GM12878 (cell line): ENCODE measurements around the gene SCUBE3. TPM values are rescaled to one million over a fixed set of nuclear protein-coding genes. Genes with fewer than 3 reads are reported as not detected.

Experiments used
- ATAC-seq: fragments of 200-7000 bp; cut with Tn5 transposase; 3 replicates; pipeline ENCODE4 v1.9.1; 2020; ENCODE audit warnings: mild to moderate bottlenecking, moderate library complexity
- BruUV-seq: library from RNA; stranded (reverse); fragments of 400-500 nt; replicated peaks from 2 replicates; lab custom pipeline; 2021; lab: Mats Ljungman, UMichigan
- CTCF ChIA-PET: fragments of 300-600 bp; sonication (Branson Sonifier 250); formaldehyde crosslinking; extraction: SDS; loops from one replicate; lab custom pipeline; 2021; ENCODE audit warnings: inconsistent platforms; lab: Yijun Ruan, JAX
- POLR2A ChIA-PET: fragments of 350-600 bp; formaldehyde crosslinking; extraction: SDS; loops from one replicate; lab custom pipeline; 2021; ENCODE audit warnings: inconsistent platforms; lab: Charles Lee
- RAD21 ChIA-PET: fragments of 300-600 bp; sonication (Branson Sonifier 250); formaldehyde crosslinking; loops from one replicate; lab custom pipeline; 2023; ENCODE audit warnings: antibody characterized with exemption; ENCODE audit not compliant: unreplicated experiment; lab: Charles Lee
- SMC1A ChIA-PET: fragments of 300-600 bp; sonication (Branson Sonifier 250); formaldehyde crosslinking; loops from one replicate; lab custom pipeline; 2023; ENCODE audit not compliant: unreplicated experiment, uncharacterized antibody; lab: Charles Lee
- DNase-seq: peaks from one replicate; pipeline ENCODE4 v3.0.0-alpha.2; 2011; ENCODE audit warnings: low read depth, low spot score
- FAIRE-seq: peaks from 3 replicates; lab custom pipeline; 2011; peaks lifted over from hg19 to GRCh38; lab: Jason Lieb, UNC
- H2AFZ ChIP-seq: 2 replicates; pipeline ENCODE4 v1.6.0; 2011; ENCODE audit warnings: low read depth, low read length, control low read depth; ENCODE audit not compliant: control insufficient read depth
- H3K27ac ChIP-seq: 2 replicates; pipeline ENCODE4 v1.5.1; 2011; ENCODE audit warnings: control low read depth; ENCODE audit not compliant: control insufficient read depth, insufficient read depth
- H3K27me3 ChIP-seq, 2 experiments: replicated peaks in 1 of 2; 2 replicates each; pipeline versions ENCODE4 v1.6.0 to v1.6.1; 2011; ENCODE audit warnings: low read length in 1 of 2; ENCODE audit not compliant: control insufficient read depth in 2 of 2, insufficient read depth in 2 of 2
- H3K36me3 ChIP-seq, 2 experiments: 2 replicates each; pipeline ENCODE4 v1.5.1; 2011; ENCODE audit warnings: low read length in 1 of 2; ENCODE audit not compliant: control insufficient read depth in 2 of 2, insufficient read depth in 2 of 2
- H3K4me1 ChIP-seq: 2 replicates; pipeline ENCODE4 v1.6.1; 2011; ENCODE audit warnings: mild to moderate bottlenecking, low read length, moderate library complexity, mixed read lengths; ENCODE audit not compliant: control insufficient read depth, insufficient read depth
- H3K4me2 ChIP-seq: 2 replicates; pipeline ENCODE4 v1.6.0; 2011; ENCODE audit warnings: control low read depth; ENCODE audit not compliant: control insufficient read depth, insufficient read depth
- H3K4me3 ChIP-seq: fragments of 200-600 bp; sonication (generic); 2 replicates; pipeline ENCODE4 v1.5.1; 2016
- H3K79me2 ChIP-seq: 2 replicates; pipeline ENCODE4 v1.6.0; 2011; ENCODE audit warnings: low read length; ENCODE audit not compliant: control insufficient read depth, insufficient read depth
- H3K9ac ChIP-seq: 2 replicates; pipeline ENCODE4 v1.8.0; 2011; ENCODE audit warnings: low read length, control low read depth, mixed read lengths; ENCODE audit not compliant: control insufficient read depth, insufficient read depth
- H3K9me3 ChIP-seq: replicated peaks from 3 replicates; pipeline ENCODE4 v1.5.1; 2011; ENCODE audit warnings: mild to moderate bottlenecking, low read length; ENCODE audit not compliant: control insufficient read depth, insufficient read depth
- H4K20me1 ChIP-seq: 2 replicates; pipeline ENCODE4 v1.6.0; 2011; ENCODE audit not compliant: control insufficient read depth, insufficient read depth
- BRCA1 ChIP-seq: IDR thresholded peaks from 2 replicates; pipeline ENCODE4 v1.6.1; 2011; ENCODE audit warnings: low read depth, low read length, improper control_type of control experiment
- GATAD2B ChIP-seq: fragments of 450-650 bp; conservative IDR thresholded peaks from 2 replicates; pipeline ENCODE4 v1.6.1; 2017; ENCODE audit warnings: low read depth, mild to moderate bottlenecking, moderate library complexity
- MEF2B ChIP-seq: fragments of 450-650 bp; IDR thresholded peaks from 2 replicates; pipeline ENCODE4 v1.6.1; 2018; ENCODE audit warnings: mild to moderate bottlenecking, moderate library complexity; ENCODE audit not compliant: partially characterized antibody, poor library complexity, severe bottlenecking
- POU2F2 ChIP-seq: IDR thresholded peaks from 3 replicates; pipeline ENCODE4 v1.6.1; 2011; ENCODE audit warnings: low read depth, mild to moderate bottlenecking, low read length, borderline replicate concordance
- SIN3A ChIP-seq: IDR thresholded peaks from 2 replicates; pipeline ENCODE4 v1.6.1; 2012; ENCODE audit warnings: low read depth, low read length, improper control_type of control experiment
- SMC3 ChIP-seq: IDR thresholded peaks from 2 replicates; pipeline ENCODE4 v1.6.1; 2011; ENCODE audit warnings: low read length, improper control_type of control experiment, borderline replicate concordance
- SREBF2 ChIP-seq: IDR thresholded peaks from 2 replicates; pipeline ENCODE4 v1.6.1; 2012; ENCODE audit warnings: mild to moderate bottlenecking, low read length
- YBX1 ChIP-seq: fragments of 450-650 bp; IDR thresholded peaks from 2 replicates; pipeline ENCODE4 v1.6.1; 2016; ENCODE audit warnings: antibody characterized with exemption
- ZNF207 ChIP-seq: fragments of 450-650 bp; IDR thresholded peaks from 2 replicates; pipeline ENCODE4 v1.6.1; 2014; ENCODE audit warnings: antibody characterized with exemption, mild to moderate bottlenecking, borderline replicate concordance
- in situ Hi-C: fragments of 300-500 bp; cut with MboI; formaldehyde crosslinking; loops from 9 replicates; pipeline ENCODE4 v1.14.3; 2018; ENCODE audit warnings: mixed read lengths
- intact Hi-C: fragments of 100-400 bp; cut with micrococcal nuclease; formaldehyde crosslinking; loops from one replicate; pipeline ENCODE4 v1.14.2; 2022; ENCODE audit not compliant: unreplicated experiment
- polyA plus RNA-seq, 11 experiments: library from polyadenylated mRNA; depleted of rRNA in 4 of 11; unstranded in 6 of 11; stranded (reverse) in 5 of 11; fragments of >200 nt; fragmentation: Nextera tagmentation in 4 of 11; fragmentation: Illumina TruSeq in 1 of 11; extraction: Ambion mirVana in 4 of 11; extraction: Trizol in 1 of 11; gene quantifications; 1 replicate in 1 of 11; 2 replicates in 10 of 11; pipeline versions ENCODE4 v1.2.1 to v1.2.3, GENCODE V29; 2011 to 2016; ENCODE audit warnings: inconsistent platforms in 2 of 11, missing spikeins in 2 of 11, low read depth in 1 of 11
- total RNA-seq, 4 experiments: library from RNA; depleted of rRNA in 3 of 4; stranded (reverse); fragments of >200 nt in 3 of 4; fragmentation: Illumina TruSeq in 1 of 4; extraction: Trizol in 1 of 4; gene quantifications; 2 replicates each; pipeline versions ENCODE4 v1.2.1 to v1.2.3, GENCODE V29; 2013 to 2021
- TF ChIP-seq, protein P1 (sequence below): fragments of 450-650 bp; formaldehyde crosslinking; IDR thresholded peaks from 2 replicates; pipeline ENCODE4 v1.5.0; 2022; ENCODE audit warnings: mild to moderate bottlenecking, missing genetic modification characterization
- TF ChIP-seq, protein P2 (sequence below): fragments of 450-650 bp; IDR thresholded peaks from 2 replicates; pipeline ENCODE4 v1.6.1; 2017; ENCODE audit warnings: borderline replicate concordance
- TF ChIP-seq, protein P3 (sequence below): fragments of 450-650 bp; IDR thresholded peaks from 2 replicates; pipeline ENCODE4 v1.6.1; 2014; ENCODE audit warnings: mild to moderate bottlenecking
- TF ChIP-seq, protein P4 (sequence below): fragments of 450-650 bp; conservative IDR thresholded peaks from 2 replicates; pipeline ENCODE4 v1.6.1; 2017; ENCODE audit warnings: mild to moderate bottlenecking, moderate library complexity

Gene SCUBE3
- total and polyA plus RNA-seq, 10 of the 15 experiments (the other 5 are each of a cell fraction or from before 2014, with no cell fraction given), result under 0.01 to 0.20 (median 0.07) TPM; not detected in 4

DNA sequence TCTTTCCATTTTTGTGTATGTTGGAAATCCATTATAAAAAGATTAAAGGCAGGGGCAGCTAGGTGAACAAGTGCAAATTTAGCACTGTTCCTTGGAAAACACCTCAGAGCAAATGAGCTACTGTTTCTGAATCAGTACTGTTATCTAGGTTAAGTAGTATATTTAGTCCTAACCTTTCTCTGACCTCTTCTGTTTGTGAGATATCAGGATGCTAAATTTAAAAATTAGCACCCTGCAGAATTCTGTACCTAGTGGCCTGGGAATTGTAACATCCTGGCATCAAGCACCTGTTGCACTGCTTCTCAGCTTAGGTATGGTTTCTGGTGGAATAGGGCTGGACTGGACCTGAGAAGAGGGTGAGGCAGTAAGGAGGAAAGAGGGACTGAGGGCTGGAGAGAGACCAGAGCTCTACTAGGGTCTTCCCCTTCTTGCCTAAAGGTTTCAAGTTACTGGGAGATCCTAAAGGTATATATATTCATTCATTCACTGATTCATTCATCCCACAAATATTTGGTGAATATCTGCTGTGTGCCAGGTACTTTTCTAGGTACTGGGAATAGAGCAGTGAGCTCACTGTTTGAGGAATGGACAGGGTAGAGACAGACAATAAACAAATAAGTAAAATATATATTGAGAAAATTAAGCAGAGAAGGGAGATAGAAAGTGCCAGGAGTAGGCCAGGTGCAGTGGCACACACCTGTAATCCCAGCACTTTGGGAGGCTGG lies 51.0 kb downstream of the SCUBE3 start:
- no TSS peak for BruUV-seq
- peaks cover 12% of the 10 kb centered on the region for H3K79me2 ChIP-seq
- no peak for DNase-seq
- POLR2A ChIA-PET, result interaction anchor here (0.5 kb wide), 1 partner anchor 373 kb away, joined by 5 read pairs; no protein-coding TSS in a partner anchor
- RAD21 ChIA-PET, result interaction anchor here (1.0 to 1.2 kb wide), 2 partner anchors 29 to 32 kb away, joined by 3 read pairs; no protein-coding TSS in a partner anchor
- peak overlapping the region; percentile 51; the same call in 1 of the 2 replicates for H3K4me2 ChIP-seq
- H3K4me3 ChIP-seq, result peak overlapping the region; percentile 48
- SMC1A ChIA-PET, result interaction anchor here (1.1 to 2.5 kb wide), 6 partner anchors 9 to 186 kb away, joined by 3 to 7 read pairs (median 4); no protein-coding TSS in a partner anchor
- H3K9ac ChIP-seq, result no peak overlapping the region; the same call in 1 of the 2 replicates
- in situ Hi-C loops, result no loop called here
- H3K4me1 ChIP-seq, result peaks cover 9% of the 10 kb centered on the region
- CTCF ChIA-PET, result interaction anchor here (0.7 to 2.5 kb wide), 5 partner anchors 24 to 188 kb away, joined by 3 to 23 read pairs (median 5); partner anchors contain the start of genes DEF6 and FANCE
- H2AFZ ChIP-seq, result no peak overlapping the region
- no peak for ATAC-seq
- intact Hi-C loops, result no loop called here
- TF ChIP-seq SIN3A (no peak), SMC3 (no peak), ZNF207 (no peak), YBX1 (no peak), GATAD2B (no peak), POU2F2 (no peak), MEF2B (no peak), SREBF2 (no peak), BRCA1 (no peak)
- TF ChIP-seq, protein P1, sequence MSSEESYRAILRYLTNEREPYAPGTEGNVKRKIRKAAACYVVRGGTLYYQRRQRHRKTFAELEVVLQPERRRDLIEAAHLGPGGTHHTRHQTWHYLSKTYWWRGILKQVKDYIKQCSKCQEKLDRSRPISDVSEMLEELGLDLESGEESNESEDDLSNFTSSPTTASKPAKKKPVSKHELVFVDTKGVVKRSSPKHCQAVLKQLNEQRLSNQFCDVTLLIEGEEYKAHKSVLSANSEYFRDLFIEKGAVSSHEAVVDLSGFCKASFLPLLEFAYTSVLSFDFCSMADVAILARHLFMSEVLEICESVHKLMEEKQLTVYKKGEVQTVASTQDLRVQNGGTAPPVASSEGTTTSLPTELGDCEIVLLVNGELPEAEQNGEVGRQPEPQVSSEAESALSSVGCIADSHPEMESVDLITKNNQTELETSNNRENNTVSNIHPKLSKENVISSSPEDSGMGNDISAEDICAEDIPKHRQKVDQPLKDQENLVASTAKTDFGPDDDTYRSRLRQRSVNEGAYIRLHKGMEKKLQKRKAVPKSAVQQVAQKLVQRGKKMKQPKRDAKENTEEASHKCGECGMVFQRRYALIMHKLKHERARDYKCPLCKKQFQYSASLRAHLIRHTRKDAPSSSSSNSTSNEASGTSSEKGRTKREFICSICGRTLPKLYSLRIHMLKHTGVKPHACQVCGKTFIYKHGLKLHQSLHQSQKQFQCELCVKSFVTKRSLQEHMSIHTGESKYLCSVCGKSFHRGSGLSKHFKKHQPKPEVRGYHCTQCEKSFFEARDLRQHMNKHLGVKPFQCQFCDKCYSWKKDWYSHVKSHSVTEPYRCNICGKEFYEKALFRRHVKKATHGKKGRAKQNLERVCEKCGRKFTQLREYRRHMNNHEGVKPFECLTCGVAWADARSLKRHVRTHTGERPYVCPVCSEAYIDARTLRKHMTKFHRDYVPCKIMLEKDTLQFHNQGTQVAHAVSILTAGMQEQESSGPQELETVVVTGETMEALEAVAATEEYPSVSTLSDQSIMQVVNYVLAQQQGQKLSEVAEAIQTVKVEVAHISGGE (CRISPR knock-in tag), result no peak
- TF ChIP-seq, protein P2, sequence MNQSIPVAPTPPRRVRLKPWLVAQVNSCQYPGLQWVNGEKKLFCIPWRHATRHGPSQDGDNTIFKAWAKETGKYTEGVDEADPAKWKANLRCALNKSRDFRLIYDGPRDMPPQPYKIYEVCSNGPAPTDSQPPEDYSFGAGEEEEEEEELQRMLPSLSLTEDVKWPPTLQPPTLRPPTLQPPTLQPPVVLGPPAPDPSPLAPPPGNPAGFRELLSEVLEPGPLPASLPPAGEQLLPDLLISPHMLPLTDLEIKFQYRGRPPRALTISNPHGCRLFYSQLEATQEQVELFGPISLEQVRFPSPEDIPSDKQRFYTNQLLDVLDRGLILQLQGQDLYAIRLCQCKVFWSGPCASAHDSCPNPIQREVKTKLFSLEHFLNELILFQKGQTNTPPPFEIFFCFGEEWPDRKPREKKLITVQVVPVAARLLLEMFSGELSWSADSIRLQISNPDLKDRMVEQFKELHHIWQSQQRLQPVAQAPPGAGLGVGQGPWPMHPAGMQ, result no peak
- TF ChIP-seq, protein P3, sequence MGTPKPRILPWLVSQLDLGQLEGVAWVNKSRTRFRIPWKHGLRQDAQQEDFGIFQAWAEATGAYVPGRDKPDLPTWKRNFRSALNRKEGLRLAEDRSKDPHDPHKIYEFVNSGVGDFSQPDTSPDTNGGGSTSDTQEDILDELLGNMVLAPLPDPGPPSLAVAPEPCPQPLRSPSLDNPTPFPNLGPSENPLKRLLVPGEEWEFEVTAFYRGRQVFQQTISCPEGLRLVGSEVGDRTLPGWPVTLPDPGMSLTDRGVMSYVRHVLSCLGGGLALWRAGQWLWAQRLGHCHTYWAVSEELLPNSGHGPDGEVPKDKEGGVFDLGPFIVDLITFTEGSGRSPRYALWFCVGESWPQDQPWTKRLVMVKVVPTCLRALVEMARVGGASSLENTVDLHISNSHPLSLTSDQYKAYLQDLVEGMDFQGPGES, result no peak
- TF ChIP-seq, protein P4, sequence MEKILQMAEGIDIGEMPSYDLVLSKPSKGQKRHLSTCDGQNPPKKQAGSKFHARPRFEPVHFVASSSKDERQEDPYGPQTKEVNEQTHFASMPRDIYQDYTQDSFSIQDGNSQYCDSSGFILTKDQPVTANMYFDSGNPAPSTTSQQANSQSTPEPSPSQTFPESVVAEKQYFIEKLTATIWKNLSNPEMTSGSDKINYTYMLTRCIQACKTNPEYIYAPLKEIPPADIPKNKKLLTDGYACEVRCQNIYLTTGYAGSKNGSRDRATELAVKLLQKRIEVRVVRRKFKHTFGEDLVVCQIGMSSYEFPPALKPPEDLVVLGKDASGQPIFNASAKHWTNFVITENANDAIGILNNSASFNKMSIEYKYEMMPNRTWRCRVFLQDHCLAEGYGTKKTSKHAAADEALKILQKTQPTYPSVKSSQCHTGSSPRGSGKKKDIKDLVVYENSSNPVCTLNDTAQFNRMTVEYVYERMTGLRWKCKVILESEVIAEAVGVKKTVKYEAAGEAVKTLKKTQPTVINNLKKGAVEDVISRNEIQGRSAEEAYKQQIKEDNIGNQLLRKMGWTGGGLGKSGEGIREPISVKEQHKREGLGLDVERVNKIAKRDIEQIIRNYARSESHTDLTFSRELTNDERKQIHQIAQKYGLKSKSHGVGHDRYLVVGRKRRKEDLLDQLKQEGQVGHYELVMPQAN, result no peak
- no peaks in the 10 kb centered on the region for H3K27me3 ChIP-seq
- H3K27ac ChIP-seq, result peak overlapping the region; percentile 40
- no peaks in the 10 kb centered on the region for H3K9me3 ChIP-seq
- no peaks in the 10 kb centered on the region for H4K20me1 ChIP-seq
- H3K36me3 ChIP-seq, result no peaks in the 10 kb centered on the region
- FAIRE-seq, result no peak
